Trophoblast cell (in vitro differentiated cells and primary cell): Measurements from ENCODE around the gene ATP8B3.
A peak's percentile ranks its signal among the peaks of the same experiment; 100 is the strongest.
"Not testable (repeated sequence)": the region's sequence is repeated elsewhere in the genome, so short reads cannot be mapped to it uniquely, and the experiment has no call there.

Experiments used
- DNase-seq, 2 donors: peaks; one replicate each; pipeline ENCODE4 v3.0.0-alpha.2; 2016
- H2AFZ ChIP-seq: 2 replicates; pipeline ENCODE4 v1.6.1; 2013; ENCODE audit warnings: low read length, moderate library complexity, mild to moderate bottlenecking; ENCODE audit not compliant: insufficient read depth, poor library complexity
- H2AK5ac ChIP-seq: 2 replicates; pipeline ENCODE4 v1.6.1; 2013; ENCODE audit warnings: mild to moderate bottlenecking, low read length
- H2BK120ac ChIP-seq: 2 replicates; pipeline ENCODE4 v1.6.1; 2013; ENCODE audit warnings: low read length, mild to moderate bottlenecking, moderate library complexity; ENCODE audit not compliant: insufficient read depth, poor library complexity
- H2BK12ac ChIP-seq: 2 replicates; pipeline ENCODE4 v1.6.1; 2013; ENCODE audit warnings: mild to moderate bottlenecking, low read length, moderate library complexity
- H2BK5ac ChIP-seq: 2 replicates; pipeline ENCODE4 v1.6.1; 2013; ENCODE audit warnings: low read length, low read depth, moderate library complexity, mild to moderate bottlenecking; ENCODE audit not compliant: poor library complexity
- H3K14ac ChIP-seq: 2 replicates; pipeline ENCODE4 v1.6.1; 2013; ENCODE audit warnings: mild to moderate bottlenecking, low read length
- H3K18ac ChIP-seq: 2 replicates; pipeline ENCODE4 v1.6.1; 2013; ENCODE audit warnings: mild to moderate bottlenecking, low read length
- H3K23ac ChIP-seq: 2 replicates; pipeline ENCODE4 v1.6.1; 2013; ENCODE audit warnings: low read length
- H3K27ac ChIP-seq: 2 replicates; pipeline ENCODE4 v1.5.1; 2013; ENCODE audit warnings: low read depth, mild to moderate bottlenecking, inconsistent platforms, low read length, moderate library complexity
- H3K27me3 ChIP-seq: 2 replicates; pipeline ENCODE4 v1.6.1; 2013; ENCODE audit warnings: inconsistent platforms, mild to moderate bottlenecking, low read length, moderate library complexity; ENCODE audit not compliant: insufficient read depth
- H3K36me3 ChIP-seq, 2 experiments: 1 replicate in 1 of 2; 2 replicates in 1 of 2; pipeline ENCODE4 v1.6.1; 2013; ENCODE audit warnings: low read length in 2 of 2, mild to moderate bottlenecking in 2 of 2, moderate library complexity in 1 of 2; ENCODE audit not compliant: insufficient read depth in 2 of 2, control insufficient read depth in 1 of 2
- H3K4ac ChIP-seq: 2 replicates; pipeline ENCODE4 v1.6.1; 2013; ENCODE audit warnings: low read depth, mild to moderate bottlenecking, low read length, moderate library complexity
- H3K4me1 ChIP-seq, 2 experiments: 1 replicate in 1 of 2; 2 replicates in 1 of 2; pipeline ENCODE4 v1.6.1; 2013; ENCODE audit warnings: low read length in 2 of 2, mild to moderate bottlenecking in 2 of 2, moderate library complexity in 1 of 2; ENCODE audit not compliant: insufficient read depth in 2 of 2, control insufficient read depth in 1 of 2
- H3K4me2 ChIP-seq: 2 replicates; pipeline ENCODE4 v1.6.1; 2013; ENCODE audit warnings: inconsistent platforms, mild to moderate bottlenecking, low read length, moderate library complexity
- H3K4me3 ChIP-seq: 2 replicates; pipeline ENCODE4 v1.5.1; 2013; ENCODE audit warnings: mild to moderate bottlenecking, low read depth, low read length, inconsistent platforms
- H3K79me1 ChIP-seq: one replicate; pipeline ENCODE4 v1.6.1; 2013; ENCODE audit warnings: low read length
- H3K79me2 ChIP-seq: 2 replicates; pipeline ENCODE4 v1.6.1; 2013; ENCODE audit warnings: low read length, mild to moderate bottlenecking; ENCODE audit not compliant: control insufficient read depth, insufficient read depth, poor library complexity
- H3K9ac ChIP-seq: 2 replicates; pipeline ENCODE4 v1.6.1; 2013; ENCODE audit warnings: mild to moderate bottlenecking, low read length
- H3K9me3 ChIP-seq: 2 replicates; pipeline ENCODE4 v1.6.1; 2013; ENCODE audit warnings: low read depth, mild to moderate bottlenecking, control low read depth, inconsistent platforms, low read length; ENCODE audit not compliant: insufficient read depth
- H4K12ac ChIP-seq: 2 replicates; pipeline ENCODE4 v1.6.1; 2013; ENCODE audit warnings: low read depth, mild to moderate bottlenecking, low read length, moderate library complexity
- H4K8ac ChIP-seq: 2 replicates; pipeline ENCODE4 v1.6.1; 2013; ENCODE audit warnings: low read depth, mild to moderate bottlenecking, low read length, moderate library complexity
- H4K91ac ChIP-seq: one replicate; pipeline ENCODE4 v1.6.1; 2013; ENCODE audit warnings: low read depth, mild to moderate bottlenecking, low read length, moderate library complexity
- WGBS: extraction: QIAGEN DNeasy Blood & Tissue Kit; methylation state at CpG from one replicate; pipeline ENCODE4 v1.1.7; 2013; ENCODE audit warnings: missing lambda C conversion rate; ENCODE audit not compliant: insufficient read length, insufficient coverage; ENCODE audit errors: extremely low coverage; 5-methylcytosine and 5-hydroxymethylcytosine counted together

ATP8B3 gene

DNA sequence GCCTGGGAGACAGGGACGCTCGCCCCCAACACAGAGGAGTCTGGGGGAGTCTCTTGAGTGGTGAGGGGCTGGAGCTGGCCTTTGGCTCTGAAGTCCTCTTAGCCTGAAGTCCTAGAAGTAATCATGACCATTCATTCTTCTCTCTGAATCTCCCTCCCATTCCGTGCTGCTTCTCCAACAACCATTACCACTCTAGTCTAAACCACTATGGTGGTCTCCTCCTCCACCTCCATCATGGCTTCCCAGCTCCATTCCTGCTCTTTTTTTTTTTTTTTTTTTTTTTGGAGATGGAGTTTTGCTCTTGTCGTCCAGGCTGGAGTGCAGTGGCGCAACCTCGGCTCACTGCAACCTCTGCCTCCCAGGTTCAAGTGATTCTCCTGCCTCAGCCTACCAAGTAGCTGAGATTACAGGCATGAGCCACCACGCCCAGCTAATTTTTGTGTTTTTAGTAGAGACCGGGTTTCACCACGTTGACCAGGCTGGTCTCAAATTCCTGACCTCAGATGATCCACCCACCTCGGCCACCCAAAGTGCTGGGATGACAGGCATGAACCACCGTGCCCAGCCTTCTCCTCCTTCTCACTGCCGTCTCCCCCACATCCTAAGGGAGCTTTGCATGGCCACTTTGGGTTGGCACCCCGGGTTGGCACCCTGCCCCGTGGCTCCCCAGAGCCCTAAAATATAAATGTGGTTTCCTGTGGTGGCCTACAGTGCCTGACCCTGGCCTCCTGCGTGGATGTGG is 51.1 kb downstream of the ATP8B3 start:
- not testable (repeated sequence) for H3K27ac ChIP-seq, H3K4me2 ChIP-seq, H3K9ac ChIP-seq, H3K79me1 ChIP-seq, H4K12ac ChIP-seq, H3K36me3 ChIP-seq, H2BK5ac ChIP-seq, DNase-seq, H3K4me1 ChIP-seq, H3K4me3 ChIP-seq, H4K8ac ChIP-seq, H3K4ac ChIP-seq, H3K14ac ChIP-seq, H4K91ac ChIP-seq, H2AK5ac ChIP-seq, H2BK120ac ChIP-seq, H3K18ac ChIP-seq, H2AFZ ChIP-seq, H3K23ac ChIP-seq, H2BK12ac ChIP-seq, H3K79me2 ChIP-seq
- Histone ChIP-seq H3K9me3 (peaks cover 18% of the 10 kb centered on the region), H3K27me3 (peaks cover 92% of the 10 kb centered on the region)
- WGBS, result no CpG with 5 or more reads among the region's 15 CpGs

DNA sequence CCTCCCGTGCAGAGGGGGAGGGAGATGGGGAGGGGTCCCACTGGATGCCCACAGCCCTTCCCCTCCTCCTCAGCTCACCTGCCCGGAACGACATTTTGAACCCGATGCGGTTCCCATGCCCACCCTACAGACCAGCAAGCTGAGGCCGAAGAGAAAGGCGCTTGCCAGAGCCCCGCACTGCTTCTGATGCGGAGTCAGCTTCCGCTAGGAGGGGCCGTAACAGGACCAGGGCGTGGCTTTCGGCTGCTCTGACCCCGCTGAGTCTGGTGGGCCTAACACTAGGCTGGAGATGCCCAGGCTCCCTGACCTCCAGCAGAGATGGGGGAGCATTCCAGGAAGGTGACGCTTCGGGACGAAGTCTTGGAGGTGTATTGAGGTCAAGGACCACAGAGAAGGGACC is 52.1 kb downstream of the ATP8B3 start:
- H3K18ac ChIP-seq, result no peak overlapping the region
- H3K4ac ChIP-seq, result no peak overlapping the region
- no peak overlapping the region for H3K9ac ChIP-seq
- H3K4me1 ChIP-seq, result no peaks in the 10 kb centered on the region
- H3K23ac ChIP-seq, result no peak overlapping the region
- H4K12ac ChIP-seq, result no peak overlapping the region
- no peak overlapping the region for H3K14ac ChIP-seq
- H2AFZ ChIP-seq, result no peak overlapping the region
- peaks cover 10% of the 10 kb centered on the region for H3K9me3 ChIP-seq
- no peak overlapping the region for H2BK12ac ChIP-seq
- H3K79me1 ChIP-seq, result no peaks in the 10 kb centered on the region
- H3K36me3 ChIP-seq, result no peaks in the 10 kb centered on the region
- H3K79me2 ChIP-seq, result no peaks in the 10 kb centered on the region
- no peak overlapping the region for H4K91ac ChIP-seq
- WGBS, result no CpG with 5 or more reads among the region's 17 CpGs
- no peak overlapping the region for H2BK120ac ChIP-seq
- no peak for DNase-seq
- H3K27me3 ChIP-seq, result peaks cover 92% of the 10 kb centered on the region
- no peak overlapping the region for H2AK5ac ChIP-seq
- no peak overlapping the region for H2BK5ac ChIP-seq
- no peak overlapping the region for H3K4me3 ChIP-seq
- no peak overlapping the region for H3K27ac ChIP-seq
- no peak overlapping the region for H4K8ac ChIP-seq
- H3K4me2 ChIP-seq, result no peak overlapping the region

DNA sequence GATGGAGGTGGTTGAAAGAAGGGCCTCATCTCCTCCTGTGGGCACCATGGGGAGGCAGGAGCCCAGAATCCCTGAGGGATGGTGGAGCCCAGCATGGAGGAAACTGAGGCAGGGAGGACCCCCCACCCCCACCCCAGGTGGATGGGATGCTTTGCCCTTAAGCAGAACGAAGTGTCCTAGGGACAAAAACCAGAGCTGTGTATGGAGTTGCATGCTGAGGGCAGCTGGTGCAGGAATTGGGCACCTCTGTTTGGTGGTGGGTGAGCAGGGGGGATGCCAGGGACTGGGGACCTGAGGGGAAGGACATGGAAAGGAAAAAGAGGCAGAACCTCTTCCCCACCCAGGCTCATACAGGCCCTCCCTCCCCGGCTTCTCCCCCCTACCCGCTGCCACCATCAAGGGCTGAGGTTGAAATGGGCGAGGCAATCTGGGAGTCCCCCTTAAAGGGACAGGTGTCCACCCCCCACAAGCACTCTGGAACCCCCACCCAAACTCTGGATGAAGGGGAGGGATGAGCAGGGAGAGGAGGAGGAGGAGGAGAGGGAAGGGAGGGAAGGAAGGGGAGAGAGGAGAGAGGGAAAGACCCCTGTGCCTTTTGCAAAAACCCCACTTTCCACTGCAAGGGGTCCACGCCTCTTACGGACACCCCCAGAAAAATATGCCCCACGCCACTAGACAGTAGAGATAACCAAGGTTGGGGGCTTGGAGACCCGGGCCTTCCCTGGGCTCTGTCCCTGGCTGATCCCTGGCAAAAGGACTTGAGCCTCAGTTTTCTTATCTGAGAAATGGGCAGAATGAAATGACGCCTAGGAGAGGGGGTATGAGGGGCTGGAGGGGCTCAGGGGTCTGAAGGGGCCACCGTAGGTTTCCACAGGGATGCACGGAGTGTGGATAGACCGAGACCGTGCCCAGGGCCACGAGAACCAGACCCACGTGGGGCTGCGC is 52.8 kb downstream of the ATP8B3 start:
- Histone ChIP-seq H3K18ac (no peak overlapping the region), H3K79me1 (no peaks in the 10 kb centered on the region), H4K12ac (no peak overlapping the region), H3K27me3 (peaks cover 91% of the 10 kb centered on the region), H3K9ac (no peak overlapping the region), H2AK5ac (no peak overlapping the region), H3K4ac (no peak overlapping the region), H3K4me3 (peak overlapping the region; percentile 12), H3K27ac (no peak overlapping the region), H2AFZ (no peak overlapping the region), H2BK12ac (no peak overlapping the region), H3K23ac (no peak overlapping the region), H3K4me1 (no peaks in the 10 kb centered on the region), H2BK5ac (no peak overlapping the region), H3K4me2 (no peak overlapping the region), H4K91ac (no peak overlapping the region), H3K79me2 (no peaks in the 10 kb centered on the region), H3K9me3 (peaks cover 13% of the 10 kb centered on the region), H4K8ac (no peak overlapping the region), H2BK120ac (no peak overlapping the region), H3K36me3 (no peaks in the 10 kb centered on the region), H3K14ac (no peak overlapping the region)
- no peak for DNase-seq
- WGBS, result no CpG with 5 or more reads among the region's 16 CpGs

DNA sequence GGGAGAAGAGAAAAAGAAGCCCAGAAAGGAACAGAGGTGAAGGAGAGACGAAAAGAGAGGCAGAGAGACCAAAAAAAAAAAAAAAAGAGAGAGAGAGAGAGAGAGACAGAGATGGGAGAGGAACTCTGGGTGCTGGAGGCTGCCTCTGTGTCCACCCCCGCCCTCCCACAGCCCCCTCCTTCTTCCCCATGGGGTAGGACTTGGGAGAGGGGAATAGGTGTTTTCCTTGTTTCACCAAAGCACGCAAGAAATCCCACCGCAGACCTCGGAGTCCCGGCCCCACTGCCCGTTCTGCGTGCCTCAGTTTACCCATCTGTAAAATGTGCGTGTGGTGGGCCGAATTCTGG is 53.9 kb downstream of the ATP8B3 start:
- Histone ChIP-seq H4K91ac (no peak overlapping the region), H3K27me3 (peaks cover 91% of the 10 kb centered on the region), H3K4me1 (no peaks in the 10 kb centered on the region), H3K79me2 (no peaks in the 10 kb centered on the region), H2BK5ac (no peak overlapping the region), H3K79me1 (no peaks in the 10 kb centered on the region), H3K14ac (no peak overlapping the region), H3K4me3 (no peak overlapping the region), H2AK5ac (no peak overlapping the region), H3K36me3 (no peaks in the 10 kb centered on the region), H2BK12ac (no peak overlapping the region), H3K9ac (no peak overlapping the region), H4K12ac (no peak overlapping the region), H2AFZ (no peak overlapping the region), H2BK120ac (no peak overlapping the region), H4K8ac (no peak overlapping the region), H3K9me3 (peaks cover 13% of the 10 kb centered on the region), H3K27ac (no peak overlapping the region), H3K4ac (no peak overlapping the region), H3K4me2 (no peak overlapping the region), H3K18ac (no peak overlapping the region), H3K23ac (no peak overlapping the region)
- DNase-seq, result no peak
- no CpG with 5 or more reads among the region's 10 CpGs for WGBS
